NCI-H774 (cell line): ENCODE results near the gene UNC50.

Experiments
- DNase-seq: peaks from one replicate; lab custom pipeline; 2025; lab: John Stamatoyannopoulos, UW

The UNC50 gene

GRCh38 chr2:98608116-98608961, at the start of gene UNC50, which contains the start of gene COA5:
Gene UNC50, plus strand, starts transcription at chr2:98608589. Its CDS starts 1,171 bp downstream, at chr2:98609760.
Gene COA5, minus strand, starts transcription at chr2:98608512. Its CDS starts 107 bp downstream, at chr2:98608405.
- peak; percentile 88 for DNase-seq

GRCh38 chr2:98558852-98559530, 49.4 kb upstream of the UNC50 start:
- no peak for DNase-seq

- no peak for DNase-seq
Measured at GRCh38 chr2:98559581-98559980, 48.8 kb upstream of the UNC50 start.

- no peak for DNase-seq
Measured at GRCh38 chr2:98560256-98560771, 48.1 kb upstream of the UNC50 start.

- DNase-seq = no peak
Measured at GRCh38 chr2:98561018-98561417, 47.4 kb upstream of the UNC50 start.

- DNase-seq = no peak
Measured at GRCh38 chr2:98561902-98562695, 46.3 kb upstream of the UNC50 start.

GRCh38 chr2:98563394-98563793, 45.0 kb upstream of the UNC50 start:
- DNase-seq = no peak

GRCh38 chr2:98564541-98565132, 43.8 kb upstream of the UNC50 start:
- DNase-seq = no peak

- DNase-seq = no peak
Measured at GRCh38 chr2:98565286-98565860, 43.0 kb upstream of the UNC50 start.

- DNase-seq = no peak
Measured at GRCh38 chr2:98565941-98566340, 42.4 kb upstream of the UNC50 start.

GRCh38 chr2:98568161-98568956, 40.0 kb upstream of the UNC50 start:
- DNase-seq = no peak

GRCh38 chr2:98569197-98569793, 39.1 kb upstream of the UNC50 start:
- no peak for DNase-seq

GRCh38 chr2:98569915-98570314, 38.5 kb upstream of the UNC50 start:
- no peak for DNase-seq

GRCh38 chr2:98570356-98570755, 38.0 kb upstream of the UNC50 start:
- no peak for DNase-seq

- DNase-seq = no peak
Measured at GRCh38 chr2:98571121-98571701, 37.2 kb upstream of the UNC50 start.

- no peak for DNase-seq
Measured at GRCh38 chr2:98571796-98572195, 36.6 kb upstream of the UNC50 start.

- DNase-seq = no peak
Measured at GRCh38 chr2:98572211-98572610, 36.2 kb upstream of the UNC50 start.

GRCh38 chr2:98572676-98573075, 35.7 kb upstream of the UNC50 start:
- DNase-seq = no peak

GRCh38 chr2:98573426-98573825, 35.0 kb upstream of the UNC50 start:
- DNase-seq = no peak
